Measurements from ENCODE around the gene TRMU.

The TRMU gene

GRCh38 chr22:46328797-46329196 is 6.7 kb upstream of the TRMU start:
- H3K27me3 ChIP-seq (ENCODE audit: control insufficient read depth, insufficient read depth, low read length) = no peaks in the 10 kb centered on the region
- H3K36me3 ChIP-seq (ENCODE audit: control insufficient read depth, insufficient read depth, low read length) = peaks cover 29% of the 10 kb centered on the region
- H3K9me3 ChIP-seq (ENCODE audit: control insufficient read depth, insufficient read depth, low read length) = no peaks in the 10 kb centered on the region
- H3K4me1 ChIP-seq (ENCODE audit: control insufficient read depth, insufficient read depth, low read length) = no peaks in the 10 kb centered on the region
- no peak overlapping the region for H3K4me3 ChIP-seq (ENCODE audit: low read depth, low read length)
- no peak overlapping the region for H3K9ac ChIP-seq (ENCODE audit: low read depth, low read length)

GRCh38 chr22:46329616-46330015 is 5.9 kb upstream of the TRMU start:
- no peaks in the 10 kb centered on the region for H3K9me3 ChIP-seq (ENCODE audit: control insufficient read depth, insufficient read depth, low read length)
- H3K9ac ChIP-seq (ENCODE audit: low read depth, low read length) = no peak overlapping the region
- no peaks in the 10 kb centered on the region for H3K27me3 ChIP-seq (ENCODE audit: control insufficient read depth, insufficient read depth, low read length)
- H3K4me1 ChIP-seq (ENCODE audit: control insufficient read depth, insufficient read depth, low read length) = no peaks in the 10 kb centered on the region
- no peak overlapping the region for H3K4me3 ChIP-seq (ENCODE audit: low read depth, low read length)
- peaks cover 25% of the 10 kb centered on the region for H3K36me3 ChIP-seq (ENCODE audit: control insufficient read depth, insufficient read depth, low read length)

GRCh38 chr22:46330426-46330825 is 5.1 kb upstream of the TRMU start:
- Histone ChIP-seq H3K36me3 (ENCODE audit: control insufficient read depth, insufficient read depth, low read length) (peaks cover 24% of the 10 kb centered on the region), H3K27me3 (ENCODE audit: control insufficient read depth, insufficient read depth, low read length) (no peaks in the 10 kb centered on the region), H3K9ac (ENCODE audit: low read depth, low read length) (no peak overlapping the region), H3K4me3 (ENCODE audit: low read depth, low read length) (no peak overlapping the region), H3K9me3 (ENCODE audit: control insufficient read depth, insufficient read depth, low read length) (no peaks in the 10 kb centered on the region), H3K4me1 (ENCODE audit: control insufficient read depth, insufficient read depth, low read length) (no peaks in the 10 kb centered on the region)

GRCh38 chr22:46331496-46331895 is 4.0 kb upstream of the TRMU start:
- Histone ChIP-seq H3K27me3 (ENCODE audit: control insufficient read depth, insufficient read depth, low read length) (no peaks in the 10 kb centered on the region), H3K4me3 (ENCODE audit: low read depth, low read length) (no peak overlapping the region), H3K9me3 (ENCODE audit: control insufficient read depth, insufficient read depth, low read length) (no peaks in the 10 kb centered on the region), H3K36me3 (ENCODE audit: control insufficient read depth, insufficient read depth, low read length) (peaks cover 22% of the 10 kb centered on the region), H3K9ac (ENCODE audit: low read depth, low read length) (no peak overlapping the region), H3K4me1 (ENCODE audit: control insufficient read depth, insufficient read depth, low read length) (no peaks in the 10 kb centered on the region)

- Histone ChIP-seq H3K9ac (ENCODE audit: low read depth, low read length) (peak overlapping the region; percentile 81), H3K4me1 (ENCODE audit: control insufficient read depth, insufficient read depth, low read length) (no peaks in the 10 kb centered on the region), H3K36me3 (ENCODE audit: control insufficient read depth, insufficient read depth, low read length) (peaks cover 35% of the 10 kb centered on the region), H3K27me3 (ENCODE audit: control insufficient read depth, insufficient read depth, low read length) (no peaks in the 10 kb centered on the region), H3K9me3 (ENCODE audit: control insufficient read depth, insufficient read depth, low read length) (no peaks in the 10 kb centered on the region), H3K4me3 (ENCODE audit: low read depth, low read length) (peak overlapping the region; percentile 91)
These were observed 885 bp downstream of the TRMU start for GRCh38 chr22:46336119-46337078.

- Histone ChIP-seq H3K36me3 (ENCODE audit: control insufficient read depth, insufficient read depth, low read length) (peaks cover 27% of the 10 kb centered on the region), H3K27me3 (ENCODE audit: control insufficient read depth, insufficient read depth, low read length) (no peaks in the 10 kb centered on the region), H3K9ac (ENCODE audit: low read depth, low read length) (no peak overlapping the region), H3K9me3 (ENCODE audit: control insufficient read depth, insufficient read depth, low read length) (no peaks in the 10 kb centered on the region), H3K4me1 (ENCODE audit: control insufficient read depth, insufficient read depth, low read length) (no peaks in the 10 kb centered on the region), H3K4me3 (ENCODE audit: low read depth, low read length) (no peak overlapping the region)
These were observed 2.4 kb downstream of the TRMU start for GRCh38 chr22:46337870-46338269.

- Histone ChIP-seq H3K27me3 (ENCODE audit: control insufficient read depth, insufficient read depth, low read length) (no peaks in the 10 kb centered on the region), H3K36me3 (ENCODE audit: control insufficient read depth, insufficient read depth, low read length) (peaks cover 27% of the 10 kb centered on the region), H3K4me3 (ENCODE audit: low read depth, low read length) (no peak overlapping the region), H3K4me1 (ENCODE audit: control insufficient read depth, insufficient read depth, low read length) (no peaks in the 10 kb centered on the region), H3K9ac (ENCODE audit: low read depth, low read length) (no peak overlapping the region), H3K9me3 (ENCODE audit: control insufficient read depth, insufficient read depth, low read length) (no peaks in the 10 kb centered on the region)
These were observed 3.1 kb downstream of the TRMU start for GRCh38 chr22:46338636-46339035.

- H3K9me3 ChIP-seq (ENCODE audit: control insufficient read depth, insufficient read depth, low read length) = no peaks in the 10 kb centered on the region
- no peak overlapping the region for H3K4me3 ChIP-seq (ENCODE audit: low read depth, low read length)
- no peaks in the 10 kb centered on the region for H3K4me1 ChIP-seq (ENCODE audit: control insufficient read depth, insufficient read depth, low read length)
- H3K36me3 ChIP-seq (ENCODE audit: control insufficient read depth, insufficient read depth, low read length) = peaks cover 35% of the 10 kb centered on the region
- no peaks in the 10 kb centered on the region for H3K27me3 ChIP-seq (ENCODE audit: control insufficient read depth, insufficient read depth, low read length)
- H3K9ac ChIP-seq (ENCODE audit: low read depth, low read length) = no peak overlapping the region
These were observed 4.4 kb downstream of the TRMU start for GRCh38 chr22:46339956-46340355.

GRCh38 chr22:46340676-46341075 is 5.2 kb downstream of the TRMU start:
- Histone ChIP-seq H3K4me3 (ENCODE audit: low read depth, low read length) (no peak overlapping the region), H3K27me3 (ENCODE audit: control insufficient read depth, insufficient read depth, low read length) (no peaks in the 10 kb centered on the region), H3K9me3 (ENCODE audit: control insufficient read depth, insufficient read depth, low read length) (no peaks in the 10 kb centered on the region), H3K9ac (ENCODE audit: low read depth, low read length) (no peak overlapping the region), H3K4me1 (ENCODE audit: control insufficient read depth, insufficient read depth, low read length) (no peaks in the 10 kb centered on the region), H3K36me3 (ENCODE audit: control insufficient read depth, insufficient read depth, low read length) (peaks cover 37% of the 10 kb centered on the region)

- H3K4me1 ChIP-seq (ENCODE audit: control insufficient read depth, insufficient read depth, low read length) = no peaks in the 10 kb centered on the region
- no peak overlapping the region for H3K9ac ChIP-seq (ENCODE audit: low read depth, low read length)
- no peak overlapping the region for H3K4me3 ChIP-seq (ENCODE audit: low read depth, low read length)
- H3K27me3 ChIP-seq (ENCODE audit: control insufficient read depth, insufficient read depth, low read length) = no peaks in the 10 kb centered on the region
- H3K36me3 ChIP-seq (ENCODE audit: control insufficient read depth, insufficient read depth, low read length) = peaks cover 59% of the 10 kb centered on the region
- H3K9me3 ChIP-seq (ENCODE audit: control insufficient read depth, insufficient read depth, low read length) = no peaks in the 10 kb centered on the region
These were observed 11.3 kb downstream of the TRMU start for GRCh38 chr22:46346680-46347405.

- H3K9ac ChIP-seq (ENCODE audit: low read depth, low read length) = no peak overlapping the region
- H3K36me3 ChIP-seq (ENCODE audit: control insufficient read depth, insufficient read depth, low read length) = peaks cover 66% of the 10 kb centered on the region
- no peak overlapping the region for H3K4me3 ChIP-seq (ENCODE audit: low read depth, low read length)
- H3K9me3 ChIP-seq (ENCODE audit: control insufficient read depth, insufficient read depth, low read length) = no peaks in the 10 kb centered on the region
- no peaks in the 10 kb centered on the region for H3K27me3 ChIP-seq (ENCODE audit: control insufficient read depth, insufficient read depth, low read length)
- H3K4me1 ChIP-seq (ENCODE audit: control insufficient read depth, insufficient read depth, low read length) = no peaks in the 10 kb centered on the region
These were observed 12.1 kb downstream of the TRMU start for GRCh38 chr22:46347646-46348045.
